GM23338 (cell line): Measurements from ENCODE around the gene DHRSX. TPM values are rescaled to one million over a fixed set of nuclear protein-coding genes. Genes with fewer than 3 reads are reported as not detected.

Experiments used
- ATAC-seq: fragments of 200-7000 bp; cut with Tn5 transposase; 3 replicates; pipeline ENCODE4 v1.9.1; 2020
- DNase-seq: peaks from one replicate; pipeline ENCODE4 v3.0.0-alpha.2; 2015; ENCODE audit warnings: low spot score
- H2AFZ ChIP-seq: fragments of 200-600 bp; sonication (generic); 2 replicates; pipeline ENCODE4 v1.8.0; 2016; ENCODE audit warnings: antibody characterized with exemption, mild to moderate bottlenecking, moderate library complexity
- H3F3A ChIP-seq: fragments of 200-600 bp; sonication (generic); replicated peaks from 2 replicates; pipeline ENCODE4 v1.8.0; 2017; ENCODE audit warnings: antibody characterized with exemption, mixed run types, low read depth
- H3K27ac ChIP-seq: fragments of 200-600 bp; sonication (generic); 2 replicates; pipeline ENCODE4 v1.6.1; 2016; ENCODE audit warnings: low read depth
- H3K27me3 ChIP-seq: fragments of 200-600 bp; sonication (generic); 2 replicates; pipeline ENCODE4 v1.8.0; 2016; ENCODE audit warnings: mild to moderate bottlenecking, mixed run types, moderate library complexity; ENCODE audit not compliant: insufficient read depth
- H3K36me3 ChIP-seq: fragments of 200-600 bp; sonication (generic); 2 replicates; pipeline ENCODE4 v1.8.0; 2016; ENCODE audit warnings: mild to moderate bottlenecking; ENCODE audit not compliant: insufficient read depth
- H3K4me1 ChIP-seq: fragments of 200-600 bp; sonication (generic); 2 replicates; pipeline ENCODE4 v1.8.0; 2016; ENCODE audit warnings: mild to moderate bottlenecking, moderate library complexity; ENCODE audit not compliant: insufficient read depth
- H3K4me2 ChIP-seq: fragments of 200-600 bp; sonication (generic); 2 replicates; pipeline ENCODE4 v1.7.1; 2017; ENCODE audit warnings: mixed run types
- H3K4me3 ChIP-seq: fragments of 200-600 bp; sonication (generic); 2 replicates; pipeline ENCODE4 v1.6.1; 2016; ENCODE audit warnings: mixed run types
- H3K79me2 ChIP-seq: fragments of 200-600 bp; sonication (generic); replicated peaks from 2 replicates; pipeline ENCODE4 v1.8.0; 2017; ENCODE audit warnings: mild to moderate bottlenecking; ENCODE audit not compliant: insufficient read depth
- H3K9me2 ChIP-seq: fragments of 200-600 bp; sonication (generic); 2 replicates; pipeline ENCODE4 v1.8.0; 2017; ENCODE audit not compliant: insufficient read depth
- H4K20me1 ChIP-seq: fragments of 200-600 bp; sonication (generic); replicated peaks from 2 replicates; pipeline ENCODE4 v1.8.0; 2017; ENCODE audit warnings: mild to moderate bottlenecking; ENCODE audit not compliant: insufficient read depth
- H3K27ac Mint-ChIP-seq: 2 replicates; pipeline ENCODE4 v1.8.0; 2020; ENCODE audit warnings: inconsistent platforms, mild to moderate bottlenecking, moderate library complexity, mixed read lengths
- H3K27me3 Mint-ChIP-seq: 3 replicates; pipeline ENCODE4 v1.8.0; 2022; ENCODE audit warnings: low read depth, mild to moderate bottlenecking, moderate library complexity, mixed read lengths, inconsistent platforms; ENCODE audit not compliant: insufficient read depth, poor library complexity
- H3K36me3 Mint-ChIP-seq: 3 replicates; pipeline ENCODE4 v1.8.0; 2021; ENCODE audit warnings: low read depth, mild to moderate bottlenecking, inconsistent platforms, moderate library complexity, mixed read lengths
- H3K4me1 Mint-ChIP-seq: 3 replicates; pipeline ENCODE4 v1.8.0; 2020; ENCODE audit warnings: mild to moderate bottlenecking, inconsistent platforms, mixed read lengths
- H3K4me3 Mint-ChIP-seq: 3 replicates; pipeline ENCODE4 v1.8.0; 2021; ENCODE audit warnings: moderate library complexity, mild to moderate bottlenecking, inconsistent platforms, mixed read lengths
- H3K9me3 Mint-ChIP-seq: 3 replicates; pipeline ENCODE4 v1.8.0; 2020; ENCODE audit warnings: moderate library complexity, mild to moderate bottlenecking, inconsistent platforms, mixed read lengths
- CREB1 ChIP-seq: fragments of 250-450 bp; sonication (Bioruptor Pico); IDR thresholded peaks from 2 replicates; pipeline ENCODE4 v1.5.0; 2020; ENCODE audit warnings: low read depth, mild to moderate bottlenecking, moderate library complexity
- NANOG ChIP-seq: IDR thresholded peaks from 2 replicates; pipeline ENCODE4 v1.6.1; 2016; ENCODE audit warnings: antibody characterized with exemption, borderline replicate concordance
- POLR2AphosphoS5 ChIP-seq: IDR thresholded peaks from 2 replicates; pipeline ENCODE4 v1.6.1; 2016; ENCODE audit warnings: antibody characterized with exemption, low read depth
- REST ChIP-seq: IDR thresholded peaks from one replicate; pipeline ENCODE4 v1.6.1; 2018; ENCODE audit warnings: antibody characterized with exemption; ENCODE audit not compliant: unreplicated experiment
- STAT1 ChIP-seq: IDR thresholded peaks from one replicate; pipeline ENCODE4 v1.6.1; 2016; ENCODE audit warnings: antibody characterized with exemption; ENCODE audit not compliant: unreplicated experiment
- ZNF114 ChIP-seq: fragments of 250-450 bp; sonication (Bioruptor Pico); IDR thresholded peaks from 2 replicates; pipeline ENCODE4 v1.5.0; 2020; ENCODE audit warnings: mild to moderate bottlenecking, moderate library complexity
- ZNF331 ChIP-seq: fragments of 250-450 bp; sonication (Bioruptor Pico); IDR thresholded peaks from 2 replicates; pipeline ENCODE4 v1.5.0; 2020; ENCODE audit warnings: low read depth, mild to moderate bottlenecking, moderate library complexity
- ZNF462 ChIP-seq: fragments of 250-450 bp; sonication (Bioruptor Pico); IDR thresholded peaks from 2 replicates; pipeline ENCODE4 v1.5.0; 2020; ENCODE audit warnings: mild to moderate bottlenecking, moderate library complexity
- polyA plus RNA-seq: library from polyadenylated mRNA; unstranded; fragments of >200 nt; fragmentation: Nextera tagmentation; extraction: Ambion mirVana; gene quantifications from 2 replicates; pipeline ENCODE4 v1.2.1, GENCODE V29; 2016
- total RNA-seq: library from RNA; depleted of rRNA; stranded (reverse); fragments of >200 nt; shearing (Covaris generic); gene quantifications from 2 replicates; pipeline ENCODE4 v1.2.3, GENCODE V29; 2014

The DHRSX gene
- total and polyA plus RNA-seq, 2 experiments from 2014 or later: 33.9 to 43.0 TPM

- TF ChIP-seq ZNF462 (no peak), STAT1 (no peak), ZNF114 (CRISPR knock-in tag) (no peak), NANOG (no peak), REST (no peak), CREB1 (CRISPR knock-in tag) (no peak)
These were observed 198.9 kb downstream of the DHRSX start (continued) for GRCh38 chrX:2301901-2302300.

- Mint-ChIP-seq H3K4me1 (no peaks in the 10 kb centered on the region), H3K27ac (no peak overlapping the region), H3K9me3 (peaks cover 14% of the 10 kb centered on the region; the same call in 2 of the 3 replicates)
- TF ChIP-seq ZNF331 (CRISPR knock-in tag) (no peak), POLR2AphosphoS5 (no peak)
These were observed 200.9 kb downstream of the DHRSX start for GRCh38 chrX:2299871-2300270.

More at GRCh38 chrX:2299871-2300270, 200.9 kb downstream of the DHRSX start:
- no peaks in the 10 kb centered on the region for H3K9me2 ChIP-seq
- no peak overlapping the region for H3K27ac ChIP-seq
- no peaks in the 10 kb centered on the region for H3K27me3 ChIP-seq
- no peaks in the 10 kb centered on the region for H4K20me1 ChIP-seq
- H3K27me3 Mint-ChIP-seq: peaks cover 4% of the 10 kb centered on the region
- no peaks in the 10 kb centered on the region for H3K36me3 ChIP-seq
- no peaks in the 10 kb centered on the region for H3K4me1 ChIP-seq
- H3K36me3 Mint-ChIP-seq: peaks cover 20% of the 10 kb centered on the region
- DNase-seq (no peak), ATAC-seq (no peak)
- no peak overlapping the region for H3K4me3 Mint-ChIP-seq
- no peaks in the 10 kb centered on the region for H3K79me2 ChIP-seq
- H3F3A ChIP-seq: no peaks in the 10 kb centered on the region
- H3K4me2 ChIP-seq: no peak overlapping the region
- no peak overlapping the region for H3K4me3 ChIP-seq
- no peak overlapping the region for H2AFZ ChIP-seq
